Measurements from ENCODE around the gene ZFP62. TPM values are rescaled to one million over a fixed set of nuclear protein-coding genes. Genes with fewer than 3 reads are reported as not detected.
A peak's percentile ranks its signal among the peaks of the same experiment; 100 is the strongest.

The ZFP62 gene
- total and polyA plus RNA-seq, 11 donors, result 9.4 to 18.6 (median 13.8) TPM

GRCh38 chr5:180850434-180851078, 10.5 kb downstream of the ZFP62 start:
- H3K36me3 ChIP-seq, result peaks cover 8 to 60% (median 47%) of the 10 kb centered on the region in 9 donors
- no peak for ATAC-seq
- WGBS, 4 donors, result 96 to 98% (median 97%) methylated on average over 10 of the region's 10 CpGs

GRCh38 chr5:180849827-180850226, 11.2 kb downstream of the ZFP62 start:
- no peaks in the 10 kb centered on the region for H3K27me3 ChIP-seq
- H3K4me1 ChIP-seq, result peaks cover 0 to 16% (median 5%) of the 10 kb centered on the region in 12 donors
- H3K4me3 ChIP-seq, result no peak overlapping the region
- no peak for ATAC-seq
- intact Hi-C loops (cut with DNase I), result no loop called here
- peaks cover 0 to 36% (median 1%) of the 10 kb centered on the region in 12 donors for H3K9me3 ChIP-seq
- WGBS, 4 donors, result 96 to 99% (median 96%) methylated on average over 4 of the region's 4 CpGs
- DNase-seq, result no peak
- no peak overlapping the region for H3K27ac ChIP-seq
- TF ChIP-seq POLR2A (IDR thresholded peaks at IDR 0.05) (no peak), CTCF (IDR thresholded peaks at IDR 0.05) (no peak)
- H3K36me3 ChIP-seq, result peaks cover 8 to 53% (median 40%) of the 10 kb centered on the region in 9 donors

More at GRCh38 chr5:180850434-180851078, 10.5 kb downstream of the ZFP62 start:
- Histone ChIP-seq H3K27ac (no peak overlapping the region), H3K4me1 (peaks cover 0 to 16% (median 5%) of the 10 kb centered on the region in 12 donors), H3K27me3 (no peaks in the 10 kb centered on the region), H3K9me3 (peaks cover 0 to 36% (median 1%) of the 10 kb centered on the region in 12 donors), H3K4me3 (no peak overlapping the region)
- DNase-seq, result no peak
- intact Hi-C loops (cut with DNase I), result no loop called here
- TF ChIP-seq CTCF (IDR thresholded peaks at IDR 0.05) (no peak), POLR2A (IDR thresholded peaks at IDR 0.05) (no peak)

GRCh38 chr5:180848878-180849277, 12.2 kb downstream of the ZFP62 start:
- ATAC-seq (no peak), DNase-seq (no peak)
- Histone ChIP-seq H3K27me3 (no peaks in the 10 kb centered on the region), H3K9me3 (peaks cover 0 to 36% (median 1%) of the 10 kb centered on the region in 12 donors), H3K4me3 (no peak overlapping the region), H3K4me1 (peaks cover 0 to 12% (median 3%) of the 10 kb centered on the region in 12 donors), H3K36me3 (peaks cover 8 to 49% (median 33%) of the 10 kb centered on the region in 9 donors), H3K27ac (no peak overlapping the region)
- intact Hi-C loops (cut with DNase I), result no loop called here
- WGBS, 4 donors, result 95 to 100% (median 98%) methylated on average over 1 of the region's 1 CpG
- no peak for TF ChIP-seq POLR2A (IDR thresholded peaks at IDR 0.05)
- TF ChIP-seq CTCF (IDR thresholded peaks at IDR 0.05), result peak in 1 of 12 donors; percentile 6

GRCh38 chr5:180848265-180848664, 12.8 kb downstream of the ZFP62 start:
- ATAC-seq (no peak), DNase-seq (no peak)
- no peak for TF ChIP-seq POLR2A (IDR thresholded peaks at IDR 0.05)
- TF ChIP-seq CTCF (IDR thresholded peaks at IDR 0.05), result no peak
- no peak overlapping the region for H3K27ac ChIP-seq
- no peak overlapping the region for H3K4me3 ChIP-seq
- peaks cover 0 to 7% (median 0%) of the 10 kb centered on the region in 12 donors for H3K4me1 ChIP-seq
- 95 to 100% (median 99%) methylated on average over 1 of the region's 1 CpG for WGBS, 4 donors
- H3K36me3 ChIP-seq, result peaks cover 8 to 49% (median 33%) of the 10 kb centered on the region in 9 donors
- intact Hi-C loops (cut with DNase I), result no loop called here
- no peaks in the 10 kb centered on the region for H3K27me3 ChIP-seq
- H3K9me3 ChIP-seq, result peaks cover 0 to 36% (median 1%) of the 10 kb centered on the region in 12 donors
